GM12878 (cell line): Measurements from ENCODE around the gene ABCB4.

Experiments
- CBX5 ChIP-seq: sonication (generic); IDR thresholded peaks from 2 replicates; pipeline ENCODE4 v1.6.1; 2016; ENCODE audit warnings: low read depth, moderate library complexity, mild to moderate bottlenecking, inconsistent platforms
- POLR2A ChIP-seq: IDR thresholded peaks from 2 replicates; pipeline ENCODE4 v1.6.1; 2011; ENCODE audit warnings: low read depth, mild to moderate bottlenecking, low read length
- POLR2AphosphoS5 ChIP-seq: IDR thresholded peaks from 2 replicates; pipeline ENCODE4 v1.6.1; 2011; ENCODE audit warnings: mild to moderate bottlenecking, low read length, inconsistent platforms
- SREBF2 ChIP-seq: IDR thresholded peaks from 2 replicates; pipeline ENCODE4 v1.6.1; 2012; ENCODE audit warnings: mild to moderate bottlenecking, low read length
- TF ChIP-seq, protein P1 (sequence below): IDR thresholded peaks from 2 replicates; pipeline ENCODE4 v1.6.1; 2012; ENCODE audit warnings: low read depth, low read length, improper control_type of control experiment
- TF ChIP-seq, protein P2 (sequence below): fragments of 450-650 bp; IDR thresholded peaks from 2 replicates; pipeline ENCODE4 v1.6.1; 2016; ENCODE audit warnings: mild to moderate bottlenecking, moderate library complexity, borderline replicate concordance

DNA sequence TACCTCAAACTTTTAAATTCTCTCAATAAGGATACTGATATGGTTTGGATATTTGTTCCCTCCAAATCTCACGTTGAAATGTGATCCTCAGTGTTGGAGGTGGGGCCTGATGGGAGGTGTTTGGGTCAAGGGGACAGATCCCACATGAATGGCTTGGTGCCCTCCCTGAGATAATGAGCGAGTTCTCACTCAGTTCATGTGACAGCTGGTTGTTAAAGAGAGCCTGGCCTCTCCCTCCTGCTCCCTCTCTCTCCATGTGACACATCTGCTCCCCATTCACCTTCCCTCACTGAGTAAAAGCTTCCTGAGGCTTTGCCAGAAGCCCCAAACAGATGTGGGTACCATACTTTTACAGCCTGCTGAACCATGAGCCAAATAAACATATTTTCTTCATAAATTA, 19.2 kb downstream of the ABCB4 start:
- TF ChIP-seq POLR2A (no peak), SREBF2 (no peak), POLR2AphosphoS5 (no peak), CBX5 (no peak)
- TF ChIP-seq, protein P1, sequence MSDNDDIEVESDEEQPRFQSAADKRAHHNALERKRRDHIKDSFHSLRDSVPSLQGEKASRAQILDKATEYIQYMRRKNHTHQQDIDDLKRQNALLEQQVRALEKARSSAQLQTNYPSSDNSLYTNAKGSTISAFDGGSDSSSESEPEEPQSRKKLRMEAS: no peak
- TF ChIP-seq, protein P2, sequence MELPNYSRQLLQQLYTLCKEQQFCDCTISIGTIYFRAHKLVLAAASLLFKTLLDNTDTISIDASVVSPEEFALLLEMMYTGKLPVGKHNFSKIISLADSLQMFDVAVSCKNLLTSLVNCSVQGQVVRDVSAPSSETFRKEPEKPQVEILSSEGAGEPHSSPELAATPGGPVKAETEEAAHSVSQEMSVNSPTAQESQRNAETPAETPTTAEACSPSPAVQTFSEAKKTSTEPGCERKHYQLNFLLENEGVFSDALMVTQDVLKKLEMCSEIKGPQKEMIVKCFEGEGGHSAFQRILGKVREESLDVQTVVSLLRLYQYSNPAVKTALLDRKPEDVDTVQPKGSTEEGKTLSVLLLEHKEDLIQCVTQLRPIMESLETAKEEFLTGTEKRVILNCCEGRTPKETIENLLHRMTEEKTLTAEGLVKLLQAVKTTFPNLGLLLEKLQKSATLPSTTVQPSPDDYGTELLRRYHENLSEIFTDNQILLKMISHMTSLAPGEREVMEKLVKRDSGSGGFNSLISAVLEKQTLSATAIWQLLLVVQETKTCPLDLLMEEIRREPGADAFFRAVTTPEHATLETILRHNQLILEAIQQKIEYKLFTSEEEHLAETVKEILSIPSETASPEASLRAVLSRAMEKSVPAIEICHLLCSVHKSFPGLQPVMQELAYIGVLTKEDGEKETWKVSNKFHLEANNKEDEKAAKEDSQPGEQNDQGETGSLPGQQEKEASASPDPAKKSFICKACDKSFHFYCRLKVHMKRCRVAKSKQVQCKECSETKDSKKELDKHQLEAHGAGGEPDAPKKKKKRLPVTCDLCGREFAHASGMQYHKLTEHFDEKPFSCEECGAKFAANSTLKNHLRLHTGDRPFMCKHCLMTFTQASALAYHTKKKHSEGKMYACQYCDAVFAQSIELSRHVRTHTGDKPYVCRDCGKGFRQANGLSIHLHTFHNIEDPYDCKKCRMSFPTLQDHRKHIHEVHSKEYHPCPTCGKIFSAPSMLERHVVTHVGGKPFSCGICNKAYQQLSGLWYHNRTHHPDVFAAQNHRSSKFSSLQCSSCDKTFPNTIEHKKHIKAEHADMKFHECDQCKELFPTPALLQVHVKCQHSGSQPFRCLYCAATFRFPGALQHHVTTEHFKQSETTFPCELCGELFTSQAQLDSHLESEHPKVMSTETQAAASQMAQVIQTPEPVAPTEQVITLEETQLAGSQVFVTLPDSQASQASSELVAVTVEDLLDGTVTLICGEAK: no peak
